ENCODE measurements around the gene PSMA2. TPM values are rescaled to one million over a fixed set of nuclear protein-coding genes. Genes with fewer than 3 reads are reported as not detected.

The PSMA2 gene
- polyA plus RNA-seq, 2 donors = 36.2 to 103 TPM

DNA sequence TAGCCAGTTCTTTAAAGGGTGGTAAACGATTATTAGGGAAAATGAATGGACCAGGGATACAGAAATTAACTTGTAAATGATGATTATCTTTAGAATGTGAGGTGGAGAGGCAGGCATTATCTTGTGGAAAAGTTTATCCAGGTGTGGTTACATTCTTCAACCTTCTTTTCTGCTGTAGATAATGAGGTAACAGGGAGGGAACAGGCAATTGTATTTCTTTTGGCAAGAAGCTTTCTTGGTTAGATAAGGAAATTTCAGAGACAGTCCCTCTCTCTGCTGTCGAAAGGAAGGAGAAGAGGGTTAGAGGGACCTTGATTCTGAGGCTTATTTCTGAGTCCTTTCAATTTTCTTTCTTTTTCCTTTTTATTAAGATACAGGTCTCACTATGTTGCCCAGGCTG lies 32.3 kb upstream of the PSMA2 start:
- Histone ChIP-seq H3K4me1 (ENCODE audit: control insufficient read depth in 2 of 2, insufficient read depth in 2 of 2, low read length in 1 of 2) (no peaks in the 10 kb centered on the region), H3K4me3 (ENCODE audit: low read depth in 1 of 2, low read length in 2 of 2) (no peak overlapping the region), H3K27ac (ENCODE audit: low read depth in 2 of 2, low read length in 1 of 2) (no peak overlapping the region), H3K9me3 (ENCODE audit: control insufficient read depth in 2 of 2, insufficient read depth in 1 of 2, low read depth in 1 of 2, low read length in 1 of 2) (no peaks in the 10 kb centered on the region), H3K36me3 (ENCODE audit: control insufficient read depth in 2 of 2, insufficient read depth in 2 of 2, low read length in 1 of 2) (no peaks in the 10 kb centered on the region), H3K27me3 (ENCODE audit: control insufficient read depth in 1 of 2, insufficient read depth in 2 of 2, low read length in 2 of 2) (no peaks in the 10 kb centered on the region)
- 56 to 64% methylated on average over 2 of the region's 2 CpGs for WGBS, 2 donors

DNA sequence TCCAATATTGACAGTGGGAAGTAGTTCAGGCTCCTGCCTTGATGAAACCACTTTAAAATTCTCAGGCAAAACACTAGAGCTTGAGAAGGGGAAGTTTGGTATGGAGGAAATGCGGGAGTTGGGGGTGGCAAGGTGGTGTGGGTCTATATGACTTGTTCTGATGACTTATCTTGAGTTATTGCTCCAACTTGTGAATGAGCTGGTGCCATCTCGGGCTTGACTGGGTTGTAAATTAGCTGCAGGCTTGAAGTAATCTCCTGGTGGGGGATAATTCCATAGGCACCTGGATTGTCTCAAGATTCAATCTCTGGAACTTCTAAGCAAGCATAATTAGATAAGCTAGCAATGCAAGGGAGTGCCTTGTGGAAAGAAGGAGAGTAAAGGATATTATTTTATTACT lies 29.2 kb upstream of the PSMA2 start:
- no peak overlapping the region for H3K4me3 ChIP-seq (ENCODE audit: low read depth in 1 of 2, low read length in 2 of 2)
- H3K9me3 ChIP-seq (ENCODE audit: control insufficient read depth in 2 of 2, insufficient read depth in 1 of 2, low read depth in 1 of 2, low read length in 1 of 2) = no peaks in the 10 kb centered on the region
- WGBS, 2 donors = 51 to 74% methylated on average over 2 of the region's 2 CpGs
- no peaks in the 10 kb centered on the region for H3K36me3 ChIP-seq (ENCODE audit: control insufficient read depth in 2 of 2, insufficient read depth in 2 of 2, low read length in 1 of 2)
- no peak overlapping the region for H3K27ac ChIP-seq (ENCODE audit: low read depth in 2 of 2, low read length in 1 of 2)
- no peaks in the 10 kb centered on the region for H3K27me3 ChIP-seq (ENCODE audit: control insufficient read depth in 1 of 2, insufficient read depth in 2 of 2, low read length in 2 of 2)
- no peaks in the 10 kb centered on the region for H3K4me1 ChIP-seq (ENCODE audit: control insufficient read depth in 2 of 2, insufficient read depth in 2 of 2, low read length in 1 of 2)

DNA sequence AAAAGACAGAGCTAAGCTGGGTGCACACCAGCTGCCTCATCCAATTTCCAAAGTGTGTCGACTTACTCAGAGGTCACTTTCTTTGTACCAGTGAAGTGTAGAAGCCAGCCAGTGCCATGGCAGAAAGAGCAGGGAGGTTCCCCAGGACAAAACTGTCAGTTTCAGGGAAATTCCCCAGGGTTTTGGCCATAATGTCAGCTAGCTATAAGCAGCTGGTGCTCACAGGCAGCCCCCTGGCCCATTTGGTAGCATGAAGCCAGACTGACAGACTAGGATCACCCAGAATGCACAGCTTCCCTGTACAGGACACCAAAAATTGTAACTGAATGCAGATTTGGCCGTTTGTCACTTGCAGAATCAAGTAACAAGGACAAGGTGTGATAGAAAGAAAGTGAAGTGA lies 28.8 kb upstream of the PSMA2 start:
- Histone ChIP-seq H3K4me1 (ENCODE audit: control insufficient read depth in 2 of 2, insufficient read depth in 2 of 2, low read length in 1 of 2) (no peaks in the 10 kb centered on the region), H3K27ac (ENCODE audit: low read depth in 2 of 2, low read length in 1 of 2) (no peak overlapping the region), H3K36me3 (ENCODE audit: control insufficient read depth in 2 of 2, insufficient read depth in 2 of 2, low read length in 1 of 2) (no peaks in the 10 kb centered on the region), H3K27me3 (ENCODE audit: control insufficient read depth in 1 of 2, insufficient read depth in 2 of 2, low read length in 2 of 2) (no peaks in the 10 kb centered on the region), H3K4me3 (ENCODE audit: low read depth in 1 of 2, low read length in 2 of 2) (no peak overlapping the region), H3K9me3 (ENCODE audit: control insufficient read depth in 2 of 2, insufficient read depth in 1 of 2, low read depth in 1 of 2, low read length in 1 of 2) (no peaks in the 10 kb centered on the region)
- WGBS, 2 donors = 60 to 76% methylated on average over 2 of the region's 2 CpGs

- 84 to 86% methylated on average over 2 of the region's 2 CpGs for WGBS, 2 donors
Measured at GRCh38 chr7:42959549-42959948, 27.6 kb upstream of the PSMA2 start.

DNA sequence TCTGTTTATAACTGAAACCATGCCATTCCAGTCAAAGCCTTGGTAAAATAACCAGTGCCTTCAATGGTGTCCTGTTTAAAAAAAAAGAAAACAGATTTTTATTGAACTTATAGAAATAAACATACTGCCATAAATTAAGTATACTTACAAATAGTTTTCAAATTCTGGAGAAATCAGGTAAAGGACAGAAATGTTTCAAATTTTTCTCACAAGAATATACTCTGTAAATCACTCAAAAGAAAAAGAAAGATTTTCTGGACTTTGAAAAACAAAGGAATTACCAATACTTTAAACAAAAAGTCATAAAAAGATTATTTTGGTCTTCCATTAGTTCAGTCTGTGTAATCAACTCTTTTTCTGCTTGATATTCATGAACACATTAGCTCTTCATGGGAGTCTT lies 24.1 kb upstream of the PSMA2 start:
- Histone ChIP-seq H3K4me3 (ENCODE audit: low read depth in 1 of 2, low read length in 2 of 2) (no peak overlapping the region), H3K36me3 (ENCODE audit: control insufficient read depth in 2 of 2, insufficient read depth in 2 of 2, low read length in 1 of 2) (no peaks in the 10 kb centered on the region), H3K4me1 (ENCODE audit: control insufficient read depth in 2 of 2, insufficient read depth in 2 of 2, low read length in 1 of 2) (no peaks in the 10 kb centered on the region), H3K9me3 (ENCODE audit: control insufficient read depth in 2 of 2, insufficient read depth in 1 of 2, low read depth in 1 of 2, low read length in 1 of 2) (no peaks in the 10 kb centered on the region), H3K27ac (ENCODE audit: low read depth in 2 of 2, low read length in 1 of 2) (no peak overlapping the region), H3K27me3 (ENCODE audit: control insufficient read depth in 1 of 2, insufficient read depth in 2 of 2, low read length in 2 of 2) (no peaks in the 10 kb centered on the region)

More at GRCh38 chr7:42959549-42959948, 27.6 kb upstream of the PSMA2 start:
- Histone ChIP-seq H3K27ac (ENCODE audit: low read depth in 2 of 2, low read length in 1 of 2) (no peak overlapping the region), H3K4me3 (ENCODE audit: low read depth in 1 of 2, low read length in 2 of 2) (no peak overlapping the region), H3K4me1 (ENCODE audit: control insufficient read depth in 2 of 2, insufficient read depth in 2 of 2, low read length in 1 of 2) (no peaks in the 10 kb centered on the region), H3K36me3 (ENCODE audit: control insufficient read depth in 2 of 2, insufficient read depth in 2 of 2, low read length in 1 of 2) (no peaks in the 10 kb centered on the region), H3K27me3 (ENCODE audit: control insufficient read depth in 1 of 2, insufficient read depth in 2 of 2, low read length in 2 of 2) (no peaks in the 10 kb centered on the region), H3K9me3 (ENCODE audit: control insufficient read depth in 2 of 2, insufficient read depth in 1 of 2, low read depth in 1 of 2, low read length in 1 of 2) (no peaks in the 10 kb centered on the region)

DNA sequence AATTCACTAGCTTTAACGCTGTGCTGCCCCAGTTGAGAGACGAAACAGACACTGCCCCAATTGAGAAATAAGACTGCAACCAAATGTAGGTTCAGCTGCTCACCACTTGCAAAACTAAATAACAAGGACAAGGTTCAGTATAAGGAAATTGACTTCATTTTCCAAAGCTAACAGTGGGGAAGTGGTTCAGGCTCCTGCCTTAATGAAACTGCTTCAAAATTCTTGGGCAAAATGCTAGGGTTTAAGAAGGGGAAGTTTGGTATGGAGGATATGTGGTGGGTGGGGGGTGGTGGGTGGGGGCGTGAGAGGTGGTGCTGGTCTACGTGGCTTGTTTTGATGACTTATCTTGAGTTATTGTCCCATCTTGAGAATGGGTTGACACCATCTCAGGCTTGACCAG lies 22.0 kb upstream of the PSMA2 start:
- 91 to 93% methylated on average over 4 of the region's 4 CpGs for WGBS, 2 donors
- no peaks in the 10 kb centered on the region for H3K27me3 ChIP-seq (ENCODE audit: control insufficient read depth in 1 of 2, insufficient read depth in 2 of 2, low read length in 2 of 2)
- H3K9me3 ChIP-seq (ENCODE audit: control insufficient read depth in 2 of 2, insufficient read depth in 1 of 2, low read depth in 1 of 2, low read length in 1 of 2) = no peaks in the 10 kb centered on the region
- H3K4me1 ChIP-seq (ENCODE audit: control insufficient read depth in 2 of 2, insufficient read depth in 2 of 2, low read length in 1 of 2) = no peaks in the 10 kb centered on the region
- no peak overlapping the region for H3K4me3 ChIP-seq (ENCODE audit: low read depth in 1 of 2, low read length in 2 of 2)
- H3K36me3 ChIP-seq (ENCODE audit: control insufficient read depth in 2 of 2, insufficient read depth in 2 of 2, low read length in 1 of 2) = no peaks in the 10 kb centered on the region
- no peak overlapping the region for H3K27ac ChIP-seq (ENCODE audit: low read depth in 2 of 2, low read length in 1 of 2)

DNA sequence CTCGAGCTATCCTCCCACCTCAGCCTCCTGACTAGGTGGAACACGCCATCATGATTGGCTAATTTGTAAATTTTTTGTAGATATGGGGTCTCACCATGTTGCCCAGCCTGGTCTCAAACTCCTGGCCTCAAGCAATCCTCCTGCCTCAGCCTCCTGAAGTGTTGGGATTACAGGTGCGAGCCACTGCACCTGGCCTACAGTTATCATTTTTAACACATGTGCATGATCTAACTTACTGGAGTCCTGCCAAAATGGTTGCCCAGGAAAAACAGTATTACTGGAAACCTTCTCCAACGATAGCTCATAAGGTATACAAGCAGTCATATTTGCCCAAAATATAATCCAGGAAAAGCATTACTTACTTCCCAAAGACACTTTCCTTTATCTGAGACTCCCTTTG lies 20.4 kb upstream of the PSMA2 start:
- 66 to 77% methylated on average over 4 of the region's 4 CpGs for WGBS, 2 donors
- H3K36me3 ChIP-seq (ENCODE audit: control insufficient read depth in 2 of 2, insufficient read depth in 2 of 2, low read length in 1 of 2) = no peaks in the 10 kb centered on the region
- no peak overlapping the region for H3K27ac ChIP-seq (ENCODE audit: low read depth in 2 of 2, low read length in 1 of 2)
- H3K9me3 ChIP-seq (ENCODE audit: control insufficient read depth in 2 of 2, insufficient read depth in 1 of 2, low read depth in 1 of 2, low read length in 1 of 2) = no peaks in the 10 kb centered on the region
- H3K4me1 ChIP-seq (ENCODE audit: control insufficient read depth in 2 of 2, insufficient read depth in 2 of 2, low read length in 1 of 2) = no peaks in the 10 kb centered on the region
- H3K27me3 ChIP-seq (ENCODE audit: control insufficient read depth in 1 of 2, insufficient read depth in 2 of 2, low read length in 2 of 2) = no peaks in the 10 kb centered on the region
- no peak overlapping the region for H3K4me3 ChIP-seq (ENCODE audit: low read depth in 1 of 2, low read length in 2 of 2)

GRCh38 chr7:42950417-42950816 lies 18.4 kb upstream of the PSMA2 start:
- no peaks in the 10 kb centered on the region for H3K9me3 ChIP-seq (ENCODE audit: control insufficient read depth in 2 of 2, insufficient read depth in 1 of 2, low read depth in 1 of 2, low read length in 1 of 2)
- H3K27ac ChIP-seq (ENCODE audit: low read depth in 2 of 2, low read length in 1 of 2) = no peak overlapping the region
- no peaks in the 10 kb centered on the region for H3K27me3 ChIP-seq (ENCODE audit: control insufficient read depth in 1 of 2, insufficient read depth in 2 of 2, low read length in 2 of 2)
- no peak overlapping the region for H3K4me3 ChIP-seq (ENCODE audit: low read depth in 1 of 2, low read length in 2 of 2)
- H3K4me1 ChIP-seq (ENCODE audit: control insufficient read depth in 2 of 2, insufficient read depth in 2 of 2, low read length in 1 of 2) = no peaks in the 10 kb centered on the region
- no peaks in the 10 kb centered on the region for H3K36me3 ChIP-seq (ENCODE audit: control insufficient read depth in 2 of 2, insufficient read depth in 2 of 2, low read length in 1 of 2)
- WGBS, 2 donors = 52 to 57% methylated on average over 3 of the region's 3 CpGs

DNA sequence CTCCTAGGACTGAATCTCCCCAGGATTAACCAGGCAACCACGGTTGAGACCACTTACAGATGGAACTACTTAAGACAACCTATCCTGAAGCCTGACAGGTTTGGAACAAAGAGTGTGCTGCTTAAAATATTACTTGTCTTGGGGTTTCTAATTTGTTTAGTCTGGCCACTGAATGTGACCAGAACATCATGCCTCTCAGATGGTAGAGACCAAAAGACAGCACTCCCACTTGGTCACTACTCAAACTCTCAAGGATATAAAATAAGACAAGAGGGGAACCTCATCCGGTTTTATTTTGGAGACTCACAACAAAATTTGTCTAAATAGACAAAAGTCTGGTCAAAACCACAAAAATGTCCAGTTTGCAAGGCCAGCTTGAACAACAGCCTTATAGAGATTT lies 15.5 kb upstream of the PSMA2 start:
- Histone ChIP-seq H3K4me1 (ENCODE audit: control insufficient read depth in 2 of 2, insufficient read depth in 2 of 2, low read length in 1 of 2) (no peaks in the 10 kb centered on the region), H3K27ac (ENCODE audit: low read depth in 2 of 2, low read length in 1 of 2) (no peak overlapping the region), H3K9me3 (ENCODE audit: control insufficient read depth in 2 of 2, insufficient read depth in 1 of 2, low read depth in 1 of 2, low read length in 1 of 2) (no peaks in the 10 kb centered on the region), H3K27me3 (ENCODE audit: control insufficient read depth in 1 of 2, insufficient read depth in 2 of 2, low read length in 2 of 2) (no peaks in the 10 kb centered on the region), H3K36me3 (ENCODE audit: control insufficient read depth in 2 of 2, insufficient read depth in 2 of 2, low read length in 1 of 2) (no peaks in the 10 kb centered on the region), H3K4me3 (ENCODE audit: low read depth in 1 of 2, low read length in 2 of 2) (no peak overlapping the region)
- 62 to 64% methylated on average over 2 of the region's 2 CpGs for WGBS, 2 donors

GRCh38 chr7:42946627-42946950 lies 14.6 kb upstream of the PSMA2 start:
- no peak overlapping the region for H3K27ac ChIP-seq (ENCODE audit: low read depth in 2 of 2, low read length in 1 of 2)
- H3K36me3 ChIP-seq (ENCODE audit: control insufficient read depth in 2 of 2, insufficient read depth in 2 of 2, low read length in 1 of 2) = no peaks in the 10 kb centered on the region
- H3K27me3 ChIP-seq (ENCODE audit: control insufficient read depth in 1 of 2, insufficient read depth in 2 of 2, low read length in 2 of 2) = no peaks in the 10 kb centered on the region
- 97% methylated on average over 2 of the region's 2 CpGs for WGBS, 2 donors
- H3K4me3 ChIP-seq (ENCODE audit: low read depth in 1 of 2, low read length in 2 of 2) = no peak overlapping the region
- H3K9me3 ChIP-seq (ENCODE audit: control insufficient read depth in 2 of 2, insufficient read depth in 1 of 2, low read depth in 1 of 2, low read length in 1 of 2) = no peaks in the 10 kb centered on the region
- no peaks in the 10 kb centered on the region for H3K4me1 ChIP-seq (ENCODE audit: control insufficient read depth in 2 of 2, insufficient read depth in 2 of 2, low read length in 1 of 2)
